Erythroblast (primary cell): ENCODE measurements around the gene WIF1.

ENCODE experiments used
- GATA1 ChIP-seq: IDR thresholded peaks from 2 replicates; pipeline ENCODE4 v1.6.1; 2011; ENCODE audit warnings: low read depth, mild to moderate bottlenecking, control low read depth, low read length, moderate library complexity
- POLR2A ChIP-seq: IDR thresholded peaks from 2 replicates; pipeline ENCODE4 v1.6.1; 2011; ENCODE audit warnings: mild to moderate bottlenecking, low read length

- TF ChIP-seq POLR2A (no peak), GATA1 (no peak)
These were observed 2.0 kb downstream of the WIF1 start for GRCh38 chr12:65119063-65119462.
